DND-41 (cell line): ENCODE data around the gene S1PR2.

Source experiments
- EZH2 ChIP-seq: IDR thresholded peaks from 3 replicates; pipeline ENCODE4 v1.6.1; 2012; ENCODE audit warnings: borderline replicate concordance, low read depth, mild to moderate bottlenecking, moderate library complexity, low read length, inconsistent platforms; ENCODE audit not compliant: severe bottlenecking
- TF ChIP-seq, protein P1 (sequence below): IDR thresholded peaks from 2 replicates; pipeline ENCODE4 v1.5.1; 2012; ENCODE audit warnings: borderline replicate concordance, low read length, moderate library complexity, mild to moderate bottlenecking; ENCODE audit not compliant: poor library complexity, severe bottlenecking; ENCODE audit errors: extremely low read depth

DNA sequence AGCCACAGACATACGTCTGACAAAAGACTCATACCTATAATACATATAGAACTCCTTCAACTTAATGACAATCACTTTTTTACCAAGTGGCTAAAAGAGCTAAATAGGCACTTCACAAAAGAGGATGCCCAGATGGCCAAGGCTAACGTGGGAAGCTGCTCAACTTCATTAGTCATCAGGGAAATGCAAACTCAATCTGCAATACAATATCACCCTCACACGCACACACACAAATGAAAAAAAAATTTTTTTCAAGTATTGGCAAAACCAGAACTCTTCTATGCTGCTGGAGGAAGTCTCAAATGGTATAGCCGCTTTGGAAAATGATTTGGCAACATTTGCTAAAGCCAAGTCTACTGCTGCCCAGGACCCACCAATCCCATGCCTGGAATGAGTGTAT is 21.8 kb downstream of the S1PR2 start:
- TF ChIP-seq, protein P1, sequence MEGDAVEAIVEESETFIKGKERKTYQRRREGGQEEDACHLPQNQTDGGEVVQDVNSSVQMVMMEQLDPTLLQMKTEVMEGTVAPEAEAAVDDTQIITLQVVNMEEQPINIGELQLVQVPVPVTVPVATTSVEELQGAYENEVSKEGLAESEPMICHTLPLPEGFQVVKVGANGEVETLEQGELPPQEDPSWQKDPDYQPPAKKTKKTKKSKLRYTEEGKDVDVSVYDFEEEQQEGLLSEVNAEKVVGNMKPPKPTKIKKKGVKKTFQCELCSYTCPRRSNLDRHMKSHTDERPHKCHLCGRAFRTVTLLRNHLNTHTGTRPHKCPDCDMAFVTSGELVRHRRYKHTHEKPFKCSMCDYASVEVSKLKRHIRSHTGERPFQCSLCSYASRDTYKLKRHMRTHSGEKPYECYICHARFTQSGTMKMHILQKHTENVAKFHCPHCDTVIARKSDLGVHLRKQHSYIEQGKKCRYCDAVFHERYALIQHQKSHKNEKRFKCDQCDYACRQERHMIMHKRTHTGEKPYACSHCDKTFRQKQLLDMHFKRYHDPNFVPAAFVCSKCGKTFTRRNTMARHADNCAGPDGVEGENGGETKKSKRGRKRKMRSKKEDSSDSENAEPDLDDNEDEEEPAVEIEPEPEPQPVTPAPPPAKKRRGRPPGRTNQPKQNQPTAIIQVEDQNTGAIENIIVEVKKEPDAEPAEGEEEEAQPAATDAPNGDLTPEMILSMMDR, result no peak
- TF ChIP-seq EZH2, result no peak
